C4-2B (cell line): ENCODE data around the gene SORCS1.

Experiments
- H3K27ac ChIP-seq: fragments of 450-650 bp; 2 replicates; pipeline ENCODE4 v1.5.1; 2017
- CTCF ChIP-seq: fragments of 450-650 bp; conservative IDR thresholded peaks from 2 replicates; pipeline ENCODE4 v1.5.1; 2017; ENCODE audit warnings: mild to moderate bottlenecking
- ZFX ChIP-seq: fragments of 450-650 bp; IDR thresholded peaks from 2 replicates; pipeline ENCODE4 v1.6.1; 2017

The SORCS1 gene

GRCh38 chr10:106535304-106535953, 629.1 kb downstream of the SORCS1 start:
- TF ChIP-seq CTCF (no peak), ZFX (no peak)
- H3K27ac ChIP-seq = no peak overlapping the region

- H3K27ac ChIP-seq = no peak overlapping the region
- TF ChIP-seq ZFX (no peak), CTCF (no peak)
Measured at GRCh38 chr10:106534441-106534840, 630.1 kb downstream of the SORCS1 start.

DNA sequence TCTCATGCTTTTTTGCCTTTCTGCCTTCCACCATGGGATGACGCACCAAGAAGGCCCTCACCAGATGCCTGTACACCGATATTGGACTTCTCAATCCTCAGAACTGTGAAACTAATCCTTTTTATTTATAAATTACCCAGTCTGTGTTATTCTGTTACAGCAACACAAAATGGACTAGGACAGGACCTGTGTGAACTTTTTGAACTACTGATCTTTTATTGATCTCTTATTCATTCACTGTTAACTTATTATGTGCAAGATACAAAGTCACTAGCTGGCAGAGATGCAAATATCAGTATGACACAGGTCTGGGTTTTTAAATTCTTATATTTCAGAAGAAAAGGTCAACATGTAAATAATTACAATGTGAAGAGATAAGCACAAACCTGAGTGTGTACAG, 635.8 kb downstream of the SORCS1 start:
- TF ChIP-seq ZFX = no peak
- TF ChIP-seq CTCF = no peak
- H3K27ac ChIP-seq = no peak overlapping the region

DNA sequence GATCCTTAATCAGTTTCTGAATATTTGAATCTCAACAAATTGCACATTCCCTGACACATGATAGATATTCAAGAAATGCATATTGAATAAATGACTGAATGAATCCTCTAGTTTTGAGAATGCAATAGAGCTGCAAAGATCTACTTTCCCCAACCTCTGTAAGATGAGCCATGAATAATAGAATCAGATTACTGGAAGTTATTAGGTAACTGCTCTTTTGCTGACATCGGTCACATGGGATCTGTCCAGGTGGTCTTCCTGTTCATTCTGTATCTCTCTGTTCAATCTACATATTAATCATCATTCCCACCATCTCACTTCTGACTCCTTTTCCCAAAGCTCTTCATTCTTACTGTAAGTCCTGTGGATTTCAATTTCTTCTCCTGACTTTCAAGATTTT, 638.7 kb downstream of the SORCS1 start:
- TF ChIP-seq CTCF = no peak
- no peak for TF ChIP-seq ZFX
- H3K27ac ChIP-seq = no peak overlapping the region
